Stimulated activated CD8-positive, alpha-beta memory T cell treated with anti-CD3 and anti-CD28 coated beads, Interleukin-7, amount 100 ng/mL, for 48 hours (primary cell): ENCODE data around the gene CCDC83.
"Not testable (repeated sequence)": the region's sequence is repeated elsewhere in the genome, so short reads cannot be mapped to it uniquely, and the experiment has no call there.

Source experiments
- DNase-seq, 2 donors: peaks; one replicate each; pipeline ENCODE4 v3.0.0-alpha.2; 2020; ENCODE audit warnings: low read depth in 1 of 2; ENCODE audit errors: extremely low read depth in 1 of 2

CCDC83 gene

GRCh38 chr11:85886089-85887056 is 31.2 kb downstream of the CCDC83 start:
- no peak for DNase-seq

- DNase-seq, result no peak
Measured at GRCh38 chr11:85889108-85889507, 33.9 kb downstream of the CCDC83 start.

DNA sequence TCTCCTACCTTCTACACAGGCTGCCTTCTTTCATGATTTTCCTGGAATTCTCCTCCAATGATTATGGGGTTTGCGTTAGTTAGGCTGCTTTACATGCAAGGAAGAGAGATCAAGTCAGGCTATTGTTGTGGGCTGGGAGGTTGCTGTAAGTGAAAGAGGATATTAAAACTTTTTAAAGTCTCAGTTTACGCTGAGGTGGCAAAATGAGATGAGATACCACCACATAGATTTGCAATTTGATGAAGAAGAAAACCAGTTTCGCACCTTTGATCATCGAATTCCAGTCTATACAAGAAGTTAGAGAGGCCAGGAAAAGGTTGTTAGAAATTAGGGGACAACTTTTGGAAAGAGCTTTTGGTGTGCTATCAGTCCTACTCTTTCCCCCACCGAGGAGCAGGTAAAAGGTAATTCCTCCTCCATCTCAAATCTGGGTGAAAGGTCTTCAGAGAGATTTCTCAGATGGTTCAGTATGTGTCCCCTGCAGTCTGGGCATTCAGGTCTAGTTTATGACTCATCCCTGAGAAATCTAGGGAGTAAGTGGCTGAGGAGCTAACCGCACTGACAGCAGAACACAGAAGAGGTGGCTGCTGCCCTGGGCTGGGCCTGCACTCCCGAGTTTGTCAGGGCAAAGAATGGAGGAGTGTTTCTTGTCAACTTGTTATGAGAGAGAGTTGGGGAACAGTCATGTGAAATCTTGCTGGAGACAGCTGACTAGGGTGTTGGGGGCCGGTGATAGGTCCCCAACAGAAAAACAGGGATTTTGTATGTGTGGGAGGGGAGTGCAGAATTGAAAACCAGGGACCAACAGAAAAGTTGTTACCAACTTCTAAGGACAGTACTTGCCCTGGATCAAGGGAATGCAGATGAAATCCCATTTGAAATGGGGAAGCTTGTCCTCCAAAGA is 34.7 kb downstream of the CCDC83 start:
- no peak for DNase-seq

DNA sequence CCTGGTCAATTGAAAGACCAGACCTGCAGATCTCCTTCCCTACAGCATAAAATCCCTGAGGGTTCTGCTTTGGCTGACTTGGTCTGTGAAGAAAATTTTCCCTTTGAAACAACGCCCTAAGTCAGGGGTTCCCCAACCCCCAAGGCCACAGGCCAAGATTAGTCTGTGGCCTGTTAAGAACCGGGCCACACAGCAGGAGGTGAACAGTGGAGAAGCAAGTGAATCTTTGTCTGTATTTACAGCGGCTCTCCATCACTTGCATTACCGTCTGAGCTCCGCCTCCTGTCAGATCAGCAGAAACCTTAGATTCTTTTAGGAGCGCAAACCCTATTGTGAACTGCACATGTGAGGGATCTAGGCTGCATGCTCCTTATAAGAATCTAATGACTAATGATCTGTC is 38.2 kb downstream of the CCDC83 start:
- no peak for DNase-seq

- no peak for DNase-seq
Measured at GRCh38 chr11:85896876-85897275, 41.7 kb downstream of the CCDC83 start.

- no peak for DNase-seq
Measured at GRCh38 chr11:85898456-85898855, 43.3 kb downstream of the CCDC83 start.

- no peak for DNase-seq
Measured at GRCh38 chr11:85902353-85902752, 47.2 kb downstream of the CCDC83 start.

GRCh38 chr11:85903406-85903805 is 48.2 kb downstream of the CCDC83 start:
- DNase-seq, result no peak

DNA sequence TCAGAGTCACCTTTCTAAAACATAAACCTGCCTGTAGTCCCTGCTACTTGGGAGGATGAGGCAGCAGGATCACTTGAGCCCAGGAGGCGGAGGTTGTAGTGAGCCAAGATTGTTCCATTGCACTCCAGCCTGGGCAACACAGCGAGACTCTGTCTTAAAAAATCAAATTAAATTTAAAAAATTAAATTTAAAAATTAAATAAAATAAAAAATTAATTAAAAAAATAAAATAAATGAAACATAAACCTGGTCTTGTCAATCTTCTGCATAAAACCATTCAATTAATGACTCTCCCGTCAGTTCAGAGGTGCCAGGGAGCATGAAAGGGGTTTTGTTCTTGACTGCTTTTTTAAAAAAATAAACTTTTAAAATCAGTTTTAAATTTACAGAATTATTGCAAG is 48.6 kb downstream of the CCDC83 start:
- no peak for DNase-seq

DNA sequence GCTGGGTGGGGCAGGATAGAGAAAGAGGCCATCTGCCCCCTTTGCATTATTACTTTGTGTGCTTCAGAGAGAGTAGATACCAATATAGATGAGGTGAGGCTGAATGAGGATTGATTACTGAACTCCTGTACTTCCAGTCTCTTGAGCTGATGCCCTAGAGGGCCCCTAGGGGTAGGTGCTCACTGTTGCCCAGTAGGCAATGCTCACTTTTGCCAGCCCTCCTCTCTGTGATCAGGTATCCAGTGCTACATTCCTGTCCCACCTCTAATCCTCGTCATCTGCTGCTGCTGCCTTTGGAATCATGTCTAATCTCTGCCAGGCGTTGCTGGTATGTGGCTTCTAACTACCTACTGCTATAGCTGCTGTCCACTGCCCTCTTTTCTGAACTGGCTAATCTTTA is 57.2 kb downstream of the CCDC83 start:
- DNase-seq, result no peak

GRCh38 chr11:85913513-85913912 is 58.3 kb downstream of the CCDC83 start:
- DNase-seq, result no peak

DNA sequence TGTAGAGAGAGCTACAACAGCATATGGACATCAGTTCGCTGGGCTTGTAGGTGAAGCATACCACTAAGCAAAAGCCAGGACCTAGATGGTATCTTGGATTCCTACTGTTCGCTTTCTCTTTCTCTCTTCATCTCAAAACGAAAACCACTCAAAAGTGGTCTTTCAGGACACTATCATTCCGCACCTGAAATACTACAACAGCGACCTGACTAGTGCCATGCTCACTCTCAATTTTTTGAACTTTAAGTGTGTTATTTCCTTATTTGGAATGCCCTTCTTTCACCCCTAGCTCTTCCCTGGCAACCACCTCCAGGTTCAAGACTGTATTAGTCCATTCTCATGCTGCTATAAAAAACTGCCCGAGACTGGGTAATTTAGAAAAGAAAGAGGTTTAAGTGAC is 59.2 kb downstream of the CCDC83 start:
- no peak for DNase-seq

DNA sequence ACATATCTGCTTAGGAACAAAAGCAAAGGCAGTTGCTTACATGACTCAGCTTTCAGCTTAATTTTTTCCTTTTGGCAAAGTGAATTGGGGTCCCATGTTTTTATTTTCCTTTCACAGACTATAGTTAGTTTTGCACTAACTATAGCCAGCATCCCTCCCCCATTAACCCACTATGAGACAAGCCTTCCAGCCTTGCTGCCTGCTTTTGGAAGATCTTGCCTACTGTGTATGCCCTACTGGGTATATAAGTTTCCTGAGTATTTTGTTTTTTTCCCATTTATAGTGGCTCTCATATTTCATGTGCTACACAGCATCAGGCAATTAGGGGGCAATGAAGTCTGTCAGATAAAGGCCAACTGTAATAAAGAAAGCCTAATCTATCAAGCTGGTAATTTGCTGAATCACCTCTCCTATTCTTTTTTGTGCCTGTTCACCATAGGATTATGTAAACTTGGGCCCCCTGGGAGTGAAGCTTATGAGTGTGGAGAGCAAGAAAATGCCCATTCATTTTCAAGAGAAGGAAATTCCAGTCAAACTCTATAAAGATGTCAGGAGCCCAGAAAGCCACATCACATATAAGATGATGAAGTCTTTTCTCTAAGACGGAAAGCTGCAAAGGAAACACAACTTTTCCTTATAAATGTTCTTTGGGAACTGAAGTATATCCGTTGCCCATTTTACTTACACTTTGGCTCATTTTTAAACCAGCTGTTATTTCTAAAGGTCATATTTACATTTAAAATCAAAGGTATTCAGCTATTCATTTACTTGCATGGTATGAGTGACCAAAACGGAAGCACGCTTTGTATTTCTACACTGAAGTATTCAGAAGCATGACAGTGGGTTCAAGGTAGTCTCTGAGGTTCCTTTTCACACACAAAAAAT is 64.0 kb downstream of the CCDC83 start:
- no peak for DNase-seq

DNA sequence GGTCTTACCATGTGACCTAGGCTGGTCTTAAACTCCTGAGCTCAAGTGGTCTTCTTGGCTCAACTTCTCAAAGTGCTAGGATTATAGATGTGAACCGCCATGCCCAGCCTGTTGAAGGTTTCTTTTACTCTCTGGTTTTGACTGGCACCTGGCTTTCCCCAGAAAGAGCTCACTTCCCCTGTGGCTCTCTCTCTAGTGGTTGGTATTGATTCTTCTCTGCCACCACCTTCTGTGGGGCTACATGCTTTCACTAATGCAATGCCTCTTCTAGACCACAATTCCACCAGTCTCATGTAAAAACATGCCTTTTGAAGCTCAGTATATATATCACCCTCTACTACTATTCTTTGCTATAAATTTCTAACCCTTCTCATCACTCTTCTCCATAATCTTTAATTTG is 67.2 kb downstream of the CCDC83 start:
- no peak for DNase-seq

DNA sequence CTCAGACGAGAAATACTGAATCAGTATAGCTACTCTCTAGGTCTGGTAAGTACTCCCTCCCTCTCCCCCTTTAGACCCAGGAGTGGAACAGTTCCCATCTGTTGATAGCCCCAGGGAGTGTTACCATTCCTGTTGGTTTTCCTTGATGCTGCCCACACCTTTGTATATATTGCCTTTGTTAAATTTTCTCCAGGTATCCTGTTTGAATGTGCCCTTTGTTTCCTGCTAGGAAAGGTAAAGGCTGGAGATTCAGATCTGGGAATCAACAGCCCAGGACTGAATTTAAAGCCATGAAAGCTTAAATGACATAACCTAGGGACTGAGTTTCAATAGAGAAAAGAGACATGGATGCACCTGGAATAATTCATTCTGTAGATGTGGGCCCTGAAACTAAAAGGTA is 68.3 kb downstream of the CCDC83 start:
- DNase-seq, result no peak

- DNase-seq, result not testable (repeated sequence)
Measured at GRCh38 chr11:85926653-85927214, 71.6 kb downstream of the CCDC83 start.

DNA sequence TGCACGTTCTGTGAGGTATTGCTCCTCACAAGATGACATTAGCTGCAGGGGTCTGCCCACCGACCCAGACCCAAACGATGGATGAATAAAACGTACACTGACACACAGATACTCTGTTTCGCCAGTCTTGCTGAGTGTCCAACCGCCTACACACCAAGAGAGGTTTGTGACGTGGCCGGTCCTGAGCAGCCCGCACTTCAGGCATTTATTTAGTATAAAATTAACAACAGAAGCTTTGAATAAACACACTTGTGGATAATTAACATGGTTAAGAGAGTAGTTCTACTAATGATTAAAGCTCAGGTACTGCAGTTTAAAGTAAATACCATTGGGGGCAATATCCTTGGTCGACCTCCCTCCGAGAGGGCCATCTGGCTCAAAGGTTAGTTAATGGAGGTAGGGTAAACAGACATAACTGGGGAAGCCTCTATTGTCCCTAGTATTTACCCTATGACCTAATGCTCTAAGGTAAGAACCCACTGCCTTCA is 75.7 kb downstream of the CCDC83 start:
- DNase-seq, result no peak

- no peak for DNase-seq
Measured at GRCh38 chr11:85934596-85935169, 79.5 kb downstream of the CCDC83 start.

- no peak for DNase-seq
Measured at GRCh38 chr11:85935751-85936150, 80.6 kb downstream of the CCDC83 start.

GRCh38 chr11:85937835-85938234 is 82.7 kb downstream of the CCDC83 start:
- no peak for DNase-seq
